ENCODE measurements around the gene LGR6.

GRCh38 chr1:202361701-202362100, 168.1 kb downstream of the LGR6 start:
- TF ChIP-seq POLR2A (IDR thresholded peaks at IDR 0.05; ENCODE audit: low read depth, low read length) (no peak), ASH2L (IDR thresholded peaks at IDR 0.05; ENCODE audit: borderline replicate concordance, low read depth) (no peak), KDM1A (IDR thresholded peaks at IDR 0.05; ENCODE audit: borderline replicate concordance) (no peak), CTCF (IDR thresholded peaks at IDR 0.05 in 2 of 3, conservative IDR thresholded peaks at IDR 0.05 in 1 of 3; ENCODE audit: control insufficient read depth in 2 of 3, extremely low read depth in 1 of 3, insufficient read depth in 1 of 3, low read depth in 3 of 3, low read length in 3 of 3) (no peak)
- TF ChIP-seq, protein P1, sequence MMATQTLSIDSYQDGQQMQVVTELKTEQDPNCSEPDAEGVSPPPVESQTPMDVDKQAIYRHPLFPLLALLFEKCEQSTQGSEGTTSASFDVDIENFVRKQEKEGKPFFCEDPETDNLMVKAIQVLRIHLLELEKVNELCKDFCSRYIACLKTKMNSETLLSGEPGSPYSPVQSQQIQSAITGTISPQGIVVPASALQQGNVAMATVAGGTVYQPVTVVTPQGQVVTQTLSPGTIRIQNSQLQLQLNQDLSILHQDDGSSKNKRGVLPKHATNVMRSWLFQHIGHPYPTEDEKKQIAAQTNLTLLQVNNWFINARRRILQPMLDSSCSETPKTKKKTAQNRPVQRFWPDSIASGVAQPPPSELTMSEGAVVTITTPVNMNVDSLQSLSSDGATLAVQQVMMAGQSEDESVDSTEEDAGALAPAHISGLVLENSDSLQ (IDR thresholded peaks at IDR 0.05) = no peak
